ENCODE data around the gene STX3.

The STX3 gene

DNA sequence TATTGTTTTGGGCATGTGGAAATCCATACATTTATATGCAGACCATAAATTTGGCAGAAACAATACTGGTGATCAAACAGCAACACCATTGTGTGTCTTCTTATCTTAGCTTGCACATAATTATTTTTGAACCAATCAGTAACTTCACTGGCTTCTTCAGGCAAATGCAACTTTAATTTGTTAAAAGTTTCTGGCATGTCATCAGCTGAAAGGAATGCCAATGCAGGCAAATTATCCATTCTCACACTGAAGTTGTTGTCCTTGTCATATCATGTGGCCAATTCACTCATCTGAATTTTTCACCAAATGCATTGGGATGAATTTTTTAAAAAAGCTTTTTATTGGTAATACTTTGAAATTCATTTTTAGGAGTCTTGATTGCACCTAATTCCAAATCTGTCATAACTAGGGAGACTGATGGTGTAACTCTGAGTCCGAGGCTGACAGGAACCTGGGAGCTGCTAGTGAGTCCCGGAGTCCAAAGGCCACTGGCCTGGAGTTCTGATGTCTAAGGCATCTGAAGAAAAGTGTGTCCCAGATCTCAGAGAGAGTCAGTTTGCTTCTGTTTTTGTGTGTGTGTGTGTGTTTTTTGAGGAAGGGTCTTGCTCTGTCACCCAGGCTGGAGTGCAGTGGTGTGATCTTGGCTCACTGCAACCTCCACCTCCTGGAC, 24.1 kb upstream of the STX3 start:
- H3K4me3 ChIP-seq (ENCODE audit: low read depth, low read length), result no peak overlapping the region
- TF ChIP-seq, protein P1, sequence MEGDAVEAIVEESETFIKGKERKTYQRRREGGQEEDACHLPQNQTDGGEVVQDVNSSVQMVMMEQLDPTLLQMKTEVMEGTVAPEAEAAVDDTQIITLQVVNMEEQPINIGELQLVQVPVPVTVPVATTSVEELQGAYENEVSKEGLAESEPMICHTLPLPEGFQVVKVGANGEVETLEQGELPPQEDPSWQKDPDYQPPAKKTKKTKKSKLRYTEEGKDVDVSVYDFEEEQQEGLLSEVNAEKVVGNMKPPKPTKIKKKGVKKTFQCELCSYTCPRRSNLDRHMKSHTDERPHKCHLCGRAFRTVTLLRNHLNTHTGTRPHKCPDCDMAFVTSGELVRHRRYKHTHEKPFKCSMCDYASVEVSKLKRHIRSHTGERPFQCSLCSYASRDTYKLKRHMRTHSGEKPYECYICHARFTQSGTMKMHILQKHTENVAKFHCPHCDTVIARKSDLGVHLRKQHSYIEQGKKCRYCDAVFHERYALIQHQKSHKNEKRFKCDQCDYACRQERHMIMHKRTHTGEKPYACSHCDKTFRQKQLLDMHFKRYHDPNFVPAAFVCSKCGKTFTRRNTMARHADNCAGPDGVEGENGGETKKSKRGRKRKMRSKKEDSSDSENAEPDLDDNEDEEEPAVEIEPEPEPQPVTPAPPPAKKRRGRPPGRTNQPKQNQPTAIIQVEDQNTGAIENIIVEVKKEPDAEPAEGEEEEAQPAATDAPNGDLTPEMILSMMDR (IDR thresholded peaks at IDR 0.05; ENCODE audit: borderline replicate concordance, insufficient read depth, low read depth, low read length), result no peak

DNA sequence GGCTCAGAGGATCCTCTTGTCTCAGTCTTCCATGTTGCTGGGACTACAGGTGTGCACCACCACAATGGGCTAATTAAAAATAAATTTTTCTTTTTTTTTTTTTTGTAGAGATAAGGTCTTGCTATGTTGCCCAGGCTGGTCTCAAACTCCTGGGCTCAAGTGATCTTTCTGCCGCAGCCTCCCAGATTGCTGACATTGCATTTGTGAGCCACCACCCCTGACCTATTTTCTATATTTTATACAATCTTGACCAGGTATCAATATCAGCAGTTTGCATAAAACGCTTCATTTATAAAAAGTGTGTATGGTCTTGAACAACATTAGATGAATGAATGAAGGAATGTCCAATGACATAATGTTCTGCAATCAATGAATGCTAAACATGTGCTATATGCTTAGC, 9.1 kb upstream of the STX3 start:
- TF ChIP-seq, protein P1 (IDR thresholded peaks at IDR 0.05; ENCODE audit: borderline replicate concordance, insufficient read depth, low read depth, low read length), result no peak
- no peak overlapping the region for H3K4me3 ChIP-seq (ENCODE audit: low read depth, low read length)

DNA sequence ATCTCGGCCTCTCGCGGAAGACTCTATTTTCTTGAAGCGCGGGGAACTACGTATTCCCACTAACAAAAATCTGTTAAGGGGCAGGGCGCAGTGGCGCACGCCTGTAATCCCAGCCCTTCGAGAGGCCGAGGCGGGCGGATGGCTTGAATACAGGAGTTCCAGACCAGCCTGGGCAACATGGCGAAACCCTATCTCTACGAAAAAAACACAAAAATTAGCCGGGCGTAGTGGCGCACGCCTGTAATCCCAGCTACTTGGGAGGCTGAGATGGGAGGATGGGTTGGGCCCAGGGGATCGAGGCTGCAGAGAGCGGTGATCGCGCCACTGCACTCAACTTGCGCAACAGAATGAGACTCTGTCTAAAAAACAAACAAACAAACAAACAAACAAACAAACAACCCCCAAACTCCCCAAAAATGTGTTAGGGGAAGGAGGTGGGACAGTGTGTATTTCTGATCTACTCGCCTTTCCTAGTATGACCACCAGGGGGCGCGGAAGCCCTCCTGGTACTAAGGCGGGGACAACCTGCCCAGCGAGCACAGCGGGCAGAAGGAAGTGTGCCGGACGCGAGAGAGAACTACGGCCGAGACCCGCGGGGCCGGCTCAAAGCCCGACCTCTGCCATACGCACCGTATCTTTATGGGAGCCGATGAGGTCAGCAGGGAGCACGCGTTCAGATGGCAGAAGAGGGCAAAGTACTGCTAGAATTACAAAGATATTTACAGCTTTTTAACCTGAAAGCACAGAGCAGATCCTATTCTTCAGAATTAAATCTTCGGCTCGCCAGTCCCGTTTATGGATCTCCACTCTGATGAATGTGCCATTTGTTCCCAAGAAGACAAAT, 1.3 kb upstream of the STX3 start:
- TF ChIP-seq, protein P1 (IDR thresholded peaks at IDR 0.05; ENCODE audit: borderline replicate concordance, insufficient read depth, low read depth, low read length), result peak; percentile 84
- H3K4me3 ChIP-seq (ENCODE audit: low read depth, low read length), result peak overlapping the region; percentile 58

DNA sequence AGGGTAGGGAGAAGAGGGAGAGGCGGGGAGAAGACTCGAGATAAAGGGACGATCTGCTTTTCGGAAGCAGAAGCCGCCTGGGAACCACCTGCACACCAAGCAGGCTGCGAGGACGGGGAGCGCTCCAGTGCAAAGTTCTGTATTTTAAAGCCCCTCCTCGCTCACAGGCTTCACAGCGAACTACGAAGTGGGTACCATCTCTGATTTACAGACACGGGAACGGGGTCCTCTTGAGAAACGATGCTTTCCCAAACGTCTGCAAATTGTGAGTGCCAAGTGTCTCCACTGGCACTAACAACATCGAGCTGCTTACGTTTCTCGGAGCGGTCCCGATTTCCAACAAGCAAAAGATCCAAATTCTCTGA, 700 bp upstream of the STX3 start:
- TF ChIP-seq, protein P1 (IDR thresholded peaks at IDR 0.05; ENCODE audit: borderline replicate concordance, insufficient read depth, low read depth, low read length), result no peak
- peak overlapping the region; percentile 58 for H3K4me3 ChIP-seq (ENCODE audit: low read depth, low read length)

DNA sequence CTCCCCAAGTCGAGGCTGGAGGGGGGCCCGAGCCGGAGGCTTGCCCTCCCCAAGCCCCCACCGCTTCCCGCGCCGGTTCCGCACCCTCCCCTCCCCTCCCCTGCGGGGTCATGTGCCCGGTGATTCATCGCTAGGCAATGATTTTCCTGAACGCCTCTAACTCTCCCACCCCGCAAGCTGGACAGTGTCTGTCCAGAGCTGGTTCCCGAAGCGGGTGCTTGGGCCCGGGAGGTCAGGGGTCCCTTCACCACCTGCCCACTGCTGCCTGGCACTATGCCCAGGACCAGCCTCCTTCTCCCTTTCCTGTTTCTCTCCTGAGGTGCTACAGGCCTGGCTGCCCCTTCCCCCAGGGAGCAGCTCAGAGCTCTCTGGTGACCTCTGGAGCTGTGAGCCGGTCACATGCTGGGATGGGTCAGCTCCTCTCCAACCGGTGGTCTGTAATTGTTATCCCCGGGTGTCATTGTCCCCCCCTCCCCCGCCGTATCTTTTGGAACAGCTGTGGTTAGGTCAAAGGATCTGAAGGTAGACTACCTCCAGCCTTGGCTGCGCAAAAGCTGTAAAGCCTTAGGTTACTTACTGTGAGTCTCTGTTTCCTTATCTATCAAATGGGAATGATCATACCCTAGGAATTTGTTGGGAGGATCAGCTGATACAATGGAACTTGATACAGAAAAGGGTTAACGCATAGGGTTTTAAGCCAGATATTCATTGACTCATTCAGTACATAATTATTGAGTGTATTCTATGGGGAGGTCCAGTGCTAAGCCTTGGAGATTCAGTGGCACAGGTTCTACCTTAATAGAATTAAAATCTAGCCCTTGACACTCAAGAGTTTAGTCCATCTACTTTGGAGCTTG, 753 bp downstream of the STX3 start:
- peak overlapping the region; percentile 58 for H3K4me3 ChIP-seq (ENCODE audit: low read depth, low read length)
- TF ChIP-seq, protein P1 (IDR thresholded peaks at IDR 0.05; ENCODE audit: borderline replicate concordance, insufficient read depth, low read depth, low read length), result no peak

DNA sequence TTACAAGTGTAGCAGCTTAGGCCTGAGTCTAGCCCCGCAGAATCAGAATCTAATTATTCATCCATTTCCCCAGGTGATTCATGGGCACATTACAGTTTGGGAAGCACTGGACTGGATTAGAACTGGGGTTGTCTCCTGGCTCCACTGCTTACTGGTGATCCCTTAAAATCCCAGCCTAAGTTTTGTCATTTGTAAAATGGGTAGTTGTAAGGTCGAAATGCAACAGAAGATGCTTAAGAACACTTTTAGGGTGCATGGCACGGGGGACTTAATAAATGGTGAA, 1.3 kb downstream of the STX3 start:
- TF ChIP-seq, protein P1 (IDR thresholded peaks at IDR 0.05; ENCODE audit: borderline replicate concordance, insufficient read depth, low read depth, low read length), result no peak
- H3K4me3 ChIP-seq (ENCODE audit: low read depth, low read length), result no peak overlapping the region
